ENCODE results near the gene MYH10. TPM values are rescaled to one million over a fixed set of nuclear protein-coding genes. Genes with fewer than 3 reads are reported as not detected.

Gene MYH10
- total and polyA plus RNA-seq, 9 donors = 30.4 to 117 (median 75.5) TPM

GRCh38 chr17:8459831-8460230 lies 170.7 kb downstream of the MYH10 start:
- WGBS, 3 donors = 83 to 96% (median 94%) methylated on average over 3 of the region's 3 CpGs
- H3K4me1 ChIP-seq (ENCODE audit: insufficient read depth) = peaks cover 4% of the 10 kb centered on the region
- DNase-seq = no peak
- no peaks in the 10 kb centered on the region for H3K36me3 ChIP-seq
- no peak overlapping the region for H3K4me3 ChIP-seq
- no peak overlapping the region for H3K27ac ChIP-seq
- no peaks in the 10 kb centered on the region for H3K9me3 ChIP-seq
- no peak for TF ChIP-seq POLR2A (IDR thresholded peaks at IDR 0.05)
- TF ChIP-seq, protein P1, sequence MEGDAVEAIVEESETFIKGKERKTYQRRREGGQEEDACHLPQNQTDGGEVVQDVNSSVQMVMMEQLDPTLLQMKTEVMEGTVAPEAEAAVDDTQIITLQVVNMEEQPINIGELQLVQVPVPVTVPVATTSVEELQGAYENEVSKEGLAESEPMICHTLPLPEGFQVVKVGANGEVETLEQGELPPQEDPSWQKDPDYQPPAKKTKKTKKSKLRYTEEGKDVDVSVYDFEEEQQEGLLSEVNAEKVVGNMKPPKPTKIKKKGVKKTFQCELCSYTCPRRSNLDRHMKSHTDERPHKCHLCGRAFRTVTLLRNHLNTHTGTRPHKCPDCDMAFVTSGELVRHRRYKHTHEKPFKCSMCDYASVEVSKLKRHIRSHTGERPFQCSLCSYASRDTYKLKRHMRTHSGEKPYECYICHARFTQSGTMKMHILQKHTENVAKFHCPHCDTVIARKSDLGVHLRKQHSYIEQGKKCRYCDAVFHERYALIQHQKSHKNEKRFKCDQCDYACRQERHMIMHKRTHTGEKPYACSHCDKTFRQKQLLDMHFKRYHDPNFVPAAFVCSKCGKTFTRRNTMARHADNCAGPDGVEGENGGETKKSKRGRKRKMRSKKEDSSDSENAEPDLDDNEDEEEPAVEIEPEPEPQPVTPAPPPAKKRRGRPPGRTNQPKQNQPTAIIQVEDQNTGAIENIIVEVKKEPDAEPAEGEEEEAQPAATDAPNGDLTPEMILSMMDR (IDR thresholded peaks at IDR 0.05) = no peak
- TF ChIP-seq EP300 (IDR thresholded peaks at IDR 0.05) = no peak
- intact Hi-C loops (cut with DNase I) = no loop called here
- H3K27me3 ChIP-seq = no peaks in the 10 kb centered on the region

GRCh38 chr17:8459107-8459506 lies 171.4 kb downstream of the MYH10 start:
- whole genome bisulfite sequencing, 3 donors = 91 to 94% (median 92%) methylated on average over 4 of the region's 4 CpGs
- intact Hi-C loops (cut with DNase I) = no loop called here
- no peaks in the 10 kb centered on the region for H3K4me1 ChIP-seq (ENCODE audit: insufficient read depth)
- H3K36me3 ChIP-seq = no peaks in the 10 kb centered on the region
- H3K27ac ChIP-seq = no peak overlapping the region
- H3K4me3 ChIP-seq = no peak overlapping the region
- no peak for DNase-seq
- H3K9me3 ChIP-seq = no peaks in the 10 kb centered on the region
- TF ChIP-seq EP300 (IDR thresholded peaks at IDR 0.05) (no peak), POLR2A (IDR thresholded peaks at IDR 0.05) (no peak)
- TF ChIP-seq, protein P1 (IDR thresholded peaks at IDR 0.05) = no peak
- H3K27me3 ChIP-seq = no peaks in the 10 kb centered on the region

DNA sequence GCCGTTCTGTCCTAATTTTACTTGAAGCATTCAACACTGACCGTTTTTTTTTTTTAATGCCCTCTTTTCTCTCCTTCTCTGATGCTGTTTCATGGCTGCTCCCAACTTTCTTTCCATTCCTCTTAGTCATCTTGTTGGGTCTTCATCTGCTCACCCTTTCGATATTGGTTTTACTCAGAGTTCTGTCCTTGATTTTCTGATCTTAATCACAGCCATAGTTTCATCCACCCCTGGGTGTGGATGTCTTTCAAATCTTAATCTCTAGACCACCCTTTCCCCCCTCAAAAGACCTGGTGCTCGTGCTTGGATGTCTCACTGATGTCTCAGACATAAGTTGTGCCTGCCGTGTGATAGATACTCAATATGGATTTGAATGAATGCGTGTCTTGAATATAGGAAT lies 172.4 kb downstream of the MYH10 start:
- Histone ChIP-seq H3K36me3 (no peaks in the 10 kb centered on the region), H3K4me1 (ENCODE audit: insufficient read depth) (no peaks in the 10 kb centered on the region), H3K4me3 (no peak overlapping the region), H3K9me3 (no peaks in the 10 kb centered on the region), H3K27ac (no peak overlapping the region), H3K27me3 (no peaks in the 10 kb centered on the region)
- DNase-seq = no peak
- intact Hi-C loops (cut with DNase I) = no loop called here
- WGBS, 3 donors = 88 to 95% (median 92%) methylated on average over 6 of the region's 6 CpGs
- TF ChIP-seq POLR2A (IDR thresholded peaks at IDR 0.05) (no peak), EP300 (IDR thresholded peaks at IDR 0.05) (no peak)
- TF ChIP-seq, protein P1 (IDR thresholded peaks at IDR 0.05) = no peak

- TF ChIP-seq POLR2A (IDR thresholded peaks at IDR 0.05) (no peak), EP300 (IDR thresholded peaks at IDR 0.05) (no peak)
- TF ChIP-seq, protein P1 (IDR thresholded peaks at IDR 0.05) = no peak
- intact Hi-C loops (cut with DNase I) = no loop called here
- H3K27ac ChIP-seq = no peak overlapping the region
- no peak for DNase-seq
- H3K4me3 ChIP-seq = no peak overlapping the region
- no peaks in the 10 kb centered on the region for H3K36me3 ChIP-seq
- no peaks in the 10 kb centered on the region for H3K4me1 ChIP-seq (ENCODE audit: insufficient read depth)
- H3K9me3 ChIP-seq = no peaks in the 10 kb centered on the region
- 74 to 76% (median 75%) methylated on average over 2 of the region's 2 CpGs for WGBS, 3 donors
- H3K27me3 ChIP-seq = no peaks in the 10 kb centered on the region
Measured at GRCh38 chr17:8455665-8456209, 174.8 kb downstream of the MYH10 start.

Measured in ovary (tissue), 9 donors.